Neutrophil (primary cell): ENCODE data around the gene ZBTB7B.

Source experiments
- H3K27ac ChIP-seq: fragments of 200-600 bp; sonication (generic); 2 replicates; pipeline ENCODE4 v1.5.1; 2016; ENCODE audit warnings: mild to moderate bottlenecking, moderate library complexity
- H3K27me3 ChIP-seq: fragments of 200-600 bp; sonication (generic); 2 replicates; pipeline ENCODE4 v1.6.0; 2016; ENCODE audit warnings: mild to moderate bottlenecking
- H3K36me3 ChIP-seq: fragments of 200-600 bp; sonication (generic); 2 replicates; pipeline ENCODE4 v1.5.1; 2017
- H3K4me1 ChIP-seq, 2 experiments: fragments of 200-600 bp in 1 of 2; sonication (generic) in 1 of 2; 1 replicate in 1 of 2; 2 replicates in 1 of 2; pipeline versions ENCODE4 v1.5.1 to v1.6.1; 2013 to 2016; ENCODE audit warnings: low read depth in 1 of 2, low read length in 1 of 2, mild to moderate bottlenecking in 1 of 2, moderate library complexity in 1 of 2; ENCODE audit not compliant: control insufficient read depth in 1 of 2, insufficient read depth in 1 of 2
- H3K4me3 ChIP-seq, 2 experiments: fragments of 200-600 bp in 1 of 2; sonication (generic) in 1 of 2; 1 replicate in 1 of 2; 2 replicates in 1 of 2; pipeline ENCODE4 v1.5.1; 2013 to 2016; ENCODE audit warnings: low read depth in 1 of 2, low read length in 1 of 2, mild to moderate bottlenecking in 1 of 2, moderate library complexity in 1 of 2
- H3K9me3 ChIP-seq: fragments of 200-600 bp; sonication (generic); 2 replicates; pipeline ENCODE4 v1.5.1; 2016
- TF ChIP-seq, protein P1 (sequence below): fragments of 200-600 bp; sonication (generic); IDR thresholded peaks from 2 replicates; pipeline ENCODE4 v1.5.1; 2016; ENCODE audit warnings: antibody characterized with exemption

ZBTB7B gene

DNA sequence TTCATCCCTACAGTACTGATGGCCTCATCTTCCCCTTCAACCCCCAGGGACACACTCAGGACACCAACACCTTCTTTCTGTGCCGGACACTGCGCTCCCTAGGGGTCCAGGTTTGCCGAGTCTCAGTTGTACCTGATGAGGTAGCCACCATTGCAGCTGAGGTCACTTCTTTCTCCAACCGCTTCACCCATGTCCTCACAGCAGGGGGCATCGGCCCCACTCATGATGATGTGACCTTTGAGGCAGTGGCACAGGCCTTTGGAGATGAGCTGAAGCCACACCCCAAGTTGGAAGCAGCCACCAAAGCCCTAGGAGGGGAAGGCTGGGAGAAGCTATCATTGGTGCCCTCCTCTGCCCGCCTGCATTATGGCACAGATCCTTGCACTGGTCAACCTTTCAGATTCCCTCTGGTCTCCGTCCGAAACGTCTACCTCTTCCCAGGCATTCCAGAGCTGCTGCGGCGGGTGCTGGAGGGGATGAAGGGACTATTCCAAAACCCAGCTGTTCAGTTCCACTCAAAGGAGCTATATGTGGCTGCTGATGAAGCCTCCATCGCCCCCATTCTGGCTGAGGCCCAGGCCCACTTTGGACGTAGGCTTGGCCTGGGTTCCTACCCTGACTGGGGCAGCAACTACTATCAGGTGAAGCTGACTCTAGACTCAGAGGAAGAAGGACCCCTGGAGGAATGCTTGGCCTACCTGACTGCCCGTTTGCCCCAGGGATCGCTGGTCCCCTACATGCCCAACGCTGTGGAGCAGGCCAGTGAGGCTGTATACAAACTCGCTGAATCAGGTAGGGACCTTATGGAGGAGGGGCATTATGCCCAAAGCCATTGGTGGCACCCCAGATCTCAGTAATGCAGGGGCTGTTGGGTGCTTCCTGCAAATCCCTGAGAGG, 14.3 kb upstream of the ZBTB7B start:
- TF ChIP-seq, protein P1, sequence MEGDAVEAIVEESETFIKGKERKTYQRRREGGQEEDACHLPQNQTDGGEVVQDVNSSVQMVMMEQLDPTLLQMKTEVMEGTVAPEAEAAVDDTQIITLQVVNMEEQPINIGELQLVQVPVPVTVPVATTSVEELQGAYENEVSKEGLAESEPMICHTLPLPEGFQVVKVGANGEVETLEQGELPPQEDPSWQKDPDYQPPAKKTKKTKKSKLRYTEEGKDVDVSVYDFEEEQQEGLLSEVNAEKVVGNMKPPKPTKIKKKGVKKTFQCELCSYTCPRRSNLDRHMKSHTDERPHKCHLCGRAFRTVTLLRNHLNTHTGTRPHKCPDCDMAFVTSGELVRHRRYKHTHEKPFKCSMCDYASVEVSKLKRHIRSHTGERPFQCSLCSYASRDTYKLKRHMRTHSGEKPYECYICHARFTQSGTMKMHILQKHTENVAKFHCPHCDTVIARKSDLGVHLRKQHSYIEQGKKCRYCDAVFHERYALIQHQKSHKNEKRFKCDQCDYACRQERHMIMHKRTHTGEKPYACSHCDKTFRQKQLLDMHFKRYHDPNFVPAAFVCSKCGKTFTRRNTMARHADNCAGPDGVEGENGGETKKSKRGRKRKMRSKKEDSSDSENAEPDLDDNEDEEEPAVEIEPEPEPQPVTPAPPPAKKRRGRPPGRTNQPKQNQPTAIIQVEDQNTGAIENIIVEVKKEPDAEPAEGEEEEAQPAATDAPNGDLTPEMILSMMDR: no peak
- H3K27ac ChIP-seq: no peak overlapping the region
- peaks cover 21% of the 10 kb centered on the region for H3K36me3 ChIP-seq
- H3K9me3 ChIP-seq: no peaks in the 10 kb centered on the region
- H3K4me1 ChIP-seq: peaks cover 9 to 16% of the 10 kb centered on the region in 2 experiments
- H3K27me3 ChIP-seq: no peaks in the 10 kb centered on the region
- H3K4me3 ChIP-seq: no peak overlapping the region

- H3K36me3 ChIP-seq: peaks cover 21% of the 10 kb centered on the region
- H3K27ac ChIP-seq: no peak overlapping the region
- TF ChIP-seq, protein P1: no peak
Observed at GRCh38 chr1:154989195-154989860, 13.3 kb upstream of the ZBTB7B start.

GRCh38 chr1:154990276-154990675, 12.3 kb upstream of the ZBTB7B start:
- Histone ChIP-seq H3K4me1 (peaks cover 0 to 7% of the 10 kb centered on the region in 2 experiments), H3K9me3 (no peaks in the 10 kb centered on the region), H3K27me3 (no peaks in the 10 kb centered on the region), H3K4me3 (no peak overlapping the region), H3K27ac (no peak overlapping the region), H3K36me3 (peaks cover 21% of the 10 kb centered on the region)
- TF ChIP-seq, protein P1: no peak

More at GRCh38 chr1:154989195-154989860, 13.3 kb upstream of the ZBTB7B start:
- Histone ChIP-seq H3K27me3 (no peaks in the 10 kb centered on the region), H3K9me3 (no peaks in the 10 kb centered on the region), H3K4me3 (no peak overlapping the region), H3K4me1 (peaks cover 0 to 7% of the 10 kb centered on the region in 2 experiments)

DNA sequence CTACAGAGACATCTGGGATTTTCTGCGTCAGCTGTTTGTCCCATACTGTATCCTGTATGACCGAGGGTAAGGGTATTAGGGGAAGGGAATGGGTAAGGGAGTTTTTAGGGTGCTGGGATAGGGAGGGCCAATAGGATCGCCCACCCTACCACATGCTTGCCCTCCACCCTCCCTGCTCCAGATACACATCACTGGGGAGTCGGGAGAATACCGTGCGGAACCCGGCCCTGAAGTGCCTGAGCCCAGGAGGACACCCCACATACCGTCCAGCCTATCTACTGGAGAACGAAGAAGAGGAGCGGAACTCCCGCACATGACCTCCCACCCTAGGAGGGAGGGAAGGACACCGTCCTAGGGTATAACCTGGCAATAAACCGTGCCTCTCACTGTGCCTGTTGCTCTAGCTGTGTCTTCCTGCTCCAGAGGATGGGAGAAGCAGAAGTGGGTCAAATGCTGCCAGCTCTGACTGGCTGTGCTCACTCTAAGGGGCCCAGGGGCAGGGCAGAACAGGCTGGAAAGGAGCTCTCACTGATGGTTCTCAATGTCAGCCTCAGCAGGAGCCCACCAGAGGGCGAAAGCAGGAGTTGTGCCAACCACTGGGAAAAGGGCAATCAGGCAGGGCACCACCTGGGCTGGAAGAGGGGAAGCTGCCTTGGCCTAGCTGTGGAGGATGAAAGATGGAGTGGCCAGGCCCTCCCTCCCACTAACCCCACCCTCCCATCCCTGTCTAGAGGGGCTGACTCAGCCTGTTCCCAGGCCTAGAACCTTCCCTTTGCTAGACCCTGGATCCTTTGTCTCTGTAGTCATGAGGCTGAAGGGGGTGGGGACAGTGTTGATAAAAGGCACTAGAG, 9.7 kb upstream of the ZBTB7B start:
- Histone ChIP-seq H3K9me3 (no peaks in the 10 kb centered on the region), H3K4me1 (peaks cover 11 to 12% of the 10 kb centered on the region in 2 experiments), H3K36me3 (peaks cover 19% of the 10 kb centered on the region), H3K4me3 (no peak overlapping the region), H3K27me3 (no peaks in the 10 kb centered on the region), H3K27ac (no peak overlapping the region)
- TF ChIP-seq, protein P1: no peak

GRCh38 chr1:154993572-154994268, 8.9 kb upstream of the ZBTB7B start, which contains the start of gene LENEP:
Gene LENEP (plus strand): TSS chr1:154993586. CDS start chr1:154993608, 22 bp downstream.
- H3K9me3 ChIP-seq: no peaks in the 10 kb centered on the region
- no peak within 1 kb of the TSS for H3K27ac ChIP-seq
- peaks cover 16 to 17% of the 10 kb centered on the region in 2 experiments for H3K4me1 ChIP-seq
- TF ChIP-seq, protein P1: no peak
- H3K27me3 ChIP-seq: no peaks in the 10 kb centered on the region
- H3K4me3 ChIP-seq: no peak within 1 kb of the TSS
- peaks cover 11% of the 10 kb centered on the region for H3K36me3 ChIP-seq
